Mucosa of stomach (tissue), 1 donor: ENCODE measurements around the gene CDH4.

Experiments
- H3K27me3 ChIP-seq: one replicate; pipeline ENCODE4 v1.7.0; 2013; ENCODE audit warnings: mild to moderate bottlenecking, low read length; ENCODE audit not compliant: control insufficient read depth, insufficient read depth
- H3K36me3 ChIP-seq: one replicate; pipeline ENCODE4 v1.7.0; 2013; ENCODE audit warnings: low read length; ENCODE audit not compliant: control insufficient read depth, insufficient read depth
- H3K4me1 ChIP-seq: one replicate; pipeline ENCODE4 v1.7.0; 2013; ENCODE audit warnings: mild to moderate bottlenecking, low read length; ENCODE audit not compliant: control insufficient read depth, insufficient read depth
- H3K4me3 ChIP-seq: one replicate; pipeline ENCODE4 v1.7.0; 2013; ENCODE audit warnings: low read length
- H3K9ac ChIP-seq: one replicate; pipeline ENCODE4 v1.7.0; 2013; ENCODE audit warnings: mild to moderate bottlenecking, low read length, moderate library complexity
- H3K9me3 ChIP-seq: one replicate; pipeline ENCODE4 v1.7.0; 2013; ENCODE audit warnings: mild to moderate bottlenecking, low read length, moderate library complexity; ENCODE audit not compliant: control insufficient read depth
- donor health status: Pancreatic carcinoma.

Gene CDH4

GRCh38 chr20:61814726-61815125 lies 562.7 kb downstream of the CDH4 start:
- Histone ChIP-seq H3K4me3 (no peak overlapping the region), H3K9me3 (no peaks in the 10 kb centered on the region), H3K27me3 (no peaks in the 10 kb centered on the region), H3K4me1 (no peaks in the 10 kb centered on the region), H3K36me3 (no peaks in the 10 kb centered on the region), H3K9ac (no peak overlapping the region)

- H3K27me3 ChIP-seq: no peaks in the 10 kb centered on the region
- H3K9ac ChIP-seq: no peak overlapping the region
- no peaks in the 10 kb centered on the region for H3K9me3 ChIP-seq
- no peak overlapping the region for H3K4me3 ChIP-seq
- H3K36me3 ChIP-seq: no peaks in the 10 kb centered on the region
- no peaks in the 10 kb centered on the region for H3K4me1 ChIP-seq
Measured at GRCh38 chr20:61815176-61815575, 563.1 kb downstream of the CDH4 start.

GRCh38 chr20:61815678-61816077 lies 563.6 kb downstream of the CDH4 start:
- Histone ChIP-seq H3K27me3 (no peaks in the 10 kb centered on the region), H3K4me1 (no peaks in the 10 kb centered on the region), H3K9ac (no peak overlapping the region), H3K4me3 (no peak overlapping the region), H3K36me3 (no peaks in the 10 kb centered on the region), H3K9me3 (no peaks in the 10 kb centered on the region)

- H3K4me3 ChIP-seq: no peak overlapping the region
- no peak overlapping the region for H3K9ac ChIP-seq
- no peaks in the 10 kb centered on the region for H3K36me3 ChIP-seq
- H3K4me1 ChIP-seq: no peaks in the 10 kb centered on the region
- H3K27me3 ChIP-seq: no peaks in the 10 kb centered on the region
- H3K9me3 ChIP-seq: no peaks in the 10 kb centered on the region
Measured at GRCh38 chr20:61816606-61817460, 564.8 kb downstream of the CDH4 start.

GRCh38 chr20:61817575-61817974 lies 565.5 kb downstream of the CDH4 start:
- Histone ChIP-seq H3K27me3 (no peaks in the 10 kb centered on the region), H3K36me3 (no peaks in the 10 kb centered on the region), H3K4me1 (no peaks in the 10 kb centered on the region), H3K9me3 (no peaks in the 10 kb centered on the region), H3K9ac (no peak overlapping the region), H3K4me3 (no peak overlapping the region)

- H3K36me3 ChIP-seq: no peaks in the 10 kb centered on the region
- H3K4me1 ChIP-seq: no peaks in the 10 kb centered on the region
- no peak overlapping the region for H3K9ac ChIP-seq
- no peaks in the 10 kb centered on the region for H3K27me3 ChIP-seq
- H3K9me3 ChIP-seq: no peaks in the 10 kb centered on the region
- no peak overlapping the region for H3K4me3 ChIP-seq
Measured at GRCh38 chr20:61818746-61819573, 566.9 kb downstream of the CDH4 start.

- Histone ChIP-seq H3K36me3 (no peaks in the 10 kb centered on the region), H3K27me3 (no peaks in the 10 kb centered on the region), H3K4me3 (no peak overlapping the region), H3K9ac (no peak overlapping the region), H3K4me1 (no peaks in the 10 kb centered on the region), H3K9me3 (no peaks in the 10 kb centered on the region)
Measured at GRCh38 chr20:61819574-61819846, 567.4 kb downstream of the CDH4 start.

GRCh38 chr20:61819921-61820825 lies 568.1 kb downstream of the CDH4 start:
- no peaks in the 10 kb centered on the region for H3K4me1 ChIP-seq
- H3K4me3 ChIP-seq: no peak overlapping the region

GRCh38 chr20:61821735-61822134 lies 569.7 kb downstream of the CDH4 start:
- Histone ChIP-seq H3K36me3 (no peaks in the 10 kb centered on the region), H3K9me3 (no peaks in the 10 kb centered on the region), H3K4me3 (no peak overlapping the region), H3K27me3 (no peaks in the 10 kb centered on the region), H3K9ac (no peak overlapping the region), H3K4me1 (no peaks in the 10 kb centered on the region)

More at GRCh38 chr20:61819921-61820825, 568.1 kb downstream of the CDH4 start:
- H3K9ac ChIP-seq: no peak overlapping the region
- no peaks in the 10 kb centered on the region for H3K9me3 ChIP-seq
- no peaks in the 10 kb centered on the region for H3K27me3 ChIP-seq
- H3K36me3 ChIP-seq: no peaks in the 10 kb centered on the region

- Histone ChIP-seq H3K9ac (no peak overlapping the region), H3K4me1 (no peaks in the 10 kb centered on the region), H3K27me3 (no peaks in the 10 kb centered on the region), H3K9me3 (no peaks in the 10 kb centered on the region), H3K36me3 (no peaks in the 10 kb centered on the region), H3K4me3 (no peak overlapping the region)
Measured at GRCh38 chr20:61822396-61822795, 570.3 kb downstream of the CDH4 start.

- Histone ChIP-seq H3K9me3 (no peaks in the 10 kb centered on the region), H3K4me1 (no peaks in the 10 kb centered on the region), H3K4me3 (no peak overlapping the region), H3K27me3 (no peaks in the 10 kb centered on the region), H3K36me3 (no peaks in the 10 kb centered on the region), H3K9ac (no peak overlapping the region)
Measured at GRCh38 chr20:61823242-61823641, 571.2 kb downstream of the CDH4 start.

GRCh38 chr20:61828891-61829290 lies 576.8 kb downstream of the CDH4 start:
- Histone ChIP-seq H3K36me3 (no peaks in the 10 kb centered on the region), H3K9ac (no peak overlapping the region), H3K4me1 (no peaks in the 10 kb centered on the region), H3K9me3 (no peaks in the 10 kb centered on the region), H3K4me3 (no peak overlapping the region), H3K27me3 (peaks cover 2% of the 10 kb centered on the region)
